ENCODE measurements around the gene LASP1NB.

DNA sequence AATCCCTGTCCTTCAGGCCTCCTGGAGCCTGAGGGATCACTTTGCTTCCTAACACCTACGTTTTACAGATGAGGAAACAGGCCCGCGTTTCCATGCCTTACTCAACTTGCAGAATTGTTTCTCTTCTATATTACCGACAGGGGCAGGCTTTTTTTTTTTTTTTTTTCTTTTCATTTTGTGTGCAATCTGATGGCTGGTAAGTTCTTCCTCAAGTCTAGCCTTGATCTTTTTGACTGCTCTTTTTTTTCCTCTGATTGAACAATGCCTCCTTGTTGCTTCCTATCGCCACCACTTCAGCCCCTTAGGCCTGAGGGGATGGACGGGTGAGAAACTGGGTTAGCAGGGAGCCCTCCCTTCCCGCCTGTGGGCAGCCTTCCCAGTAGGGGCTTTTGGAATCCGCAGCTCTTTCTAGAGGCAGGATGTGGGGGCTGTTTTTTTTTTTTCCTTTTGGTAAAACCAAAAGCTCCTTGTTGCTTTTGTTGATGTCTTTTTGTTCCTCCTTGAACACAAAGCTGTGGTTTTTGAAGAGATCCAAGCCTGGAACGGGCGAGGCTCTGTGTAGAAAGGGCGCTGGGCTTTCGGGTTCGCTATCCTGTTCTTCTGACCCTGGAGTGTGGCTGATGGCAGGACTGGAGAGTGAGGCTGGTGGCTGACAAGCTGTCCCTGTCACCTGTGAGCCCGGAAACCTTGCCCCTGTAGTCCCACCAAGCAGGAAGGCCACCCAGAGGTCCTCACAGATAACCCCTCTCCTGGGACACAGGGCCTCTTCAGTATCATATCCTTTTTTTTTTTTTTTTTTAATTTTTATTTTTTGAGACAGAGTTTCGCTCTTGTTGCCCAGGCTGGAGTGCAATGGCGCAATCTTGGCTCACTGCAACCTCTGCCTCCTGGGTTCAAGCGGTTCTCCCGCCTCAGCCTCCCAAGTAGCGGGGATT lies 41.6 kb upstream of the LASP1NB start:
- TF ChIP-seq, protein P1, sequence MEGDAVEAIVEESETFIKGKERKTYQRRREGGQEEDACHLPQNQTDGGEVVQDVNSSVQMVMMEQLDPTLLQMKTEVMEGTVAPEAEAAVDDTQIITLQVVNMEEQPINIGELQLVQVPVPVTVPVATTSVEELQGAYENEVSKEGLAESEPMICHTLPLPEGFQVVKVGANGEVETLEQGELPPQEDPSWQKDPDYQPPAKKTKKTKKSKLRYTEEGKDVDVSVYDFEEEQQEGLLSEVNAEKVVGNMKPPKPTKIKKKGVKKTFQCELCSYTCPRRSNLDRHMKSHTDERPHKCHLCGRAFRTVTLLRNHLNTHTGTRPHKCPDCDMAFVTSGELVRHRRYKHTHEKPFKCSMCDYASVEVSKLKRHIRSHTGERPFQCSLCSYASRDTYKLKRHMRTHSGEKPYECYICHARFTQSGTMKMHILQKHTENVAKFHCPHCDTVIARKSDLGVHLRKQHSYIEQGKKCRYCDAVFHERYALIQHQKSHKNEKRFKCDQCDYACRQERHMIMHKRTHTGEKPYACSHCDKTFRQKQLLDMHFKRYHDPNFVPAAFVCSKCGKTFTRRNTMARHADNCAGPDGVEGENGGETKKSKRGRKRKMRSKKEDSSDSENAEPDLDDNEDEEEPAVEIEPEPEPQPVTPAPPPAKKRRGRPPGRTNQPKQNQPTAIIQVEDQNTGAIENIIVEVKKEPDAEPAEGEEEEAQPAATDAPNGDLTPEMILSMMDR (conservative IDR thresholded peaks at IDR 0.05 in 1 of 2, IDR thresholded peaks at IDR 0.05 in 1 of 2; ENCODE audit: extremely low read depth in 1 of 2, insufficient read depth in 1 of 2, low read depth in 1 of 2, low read length in 2 of 2): peak; percentile 15 to 33
- TF ChIP-seq EZH2 (IDR thresholded peaks at IDR 0.05; ENCODE audit: borderline replicate concordance, low read length): no peak
